HL-60 (cell line): ENCODE measurements around the gene CSNK2B.

ENCODE experiments used
- GABPA ChIP-seq: IDR thresholded peaks from 2 replicates; pipeline ENCODE4 v1.6.1; 2012; ENCODE audit warnings: low read depth
- POLR2AphosphoS5 ChIP-seq: IDR thresholded peaks from 2 replicates; pipeline ENCODE4 v1.6.1; 2012; ENCODE audit warnings: low read depth
- SPI1 ChIP-seq: IDR thresholded peaks from 2 replicates; pipeline ENCODE4 v1.6.1; 2012; ENCODE audit warnings: low read depth, mild to moderate bottlenecking, borderline replicate concordance
- TF ChIP-seq, protein P1 (sequence below): IDR thresholded peaks from one replicate; pipeline ENCODE4 v1.5.1; 2011; ENCODE audit warnings: low read length, control low read depth, inconsistent platforms; ENCODE audit not compliant: insufficient read depth
- TF ChIP-seq, protein P2 (sequence below): IDR thresholded peaks from 2 replicates; pipeline ENCODE4 v1.6.1; 2012; ENCODE audit warnings: low read depth; ENCODE audit not compliant: insufficient replicate concordance

DNA sequence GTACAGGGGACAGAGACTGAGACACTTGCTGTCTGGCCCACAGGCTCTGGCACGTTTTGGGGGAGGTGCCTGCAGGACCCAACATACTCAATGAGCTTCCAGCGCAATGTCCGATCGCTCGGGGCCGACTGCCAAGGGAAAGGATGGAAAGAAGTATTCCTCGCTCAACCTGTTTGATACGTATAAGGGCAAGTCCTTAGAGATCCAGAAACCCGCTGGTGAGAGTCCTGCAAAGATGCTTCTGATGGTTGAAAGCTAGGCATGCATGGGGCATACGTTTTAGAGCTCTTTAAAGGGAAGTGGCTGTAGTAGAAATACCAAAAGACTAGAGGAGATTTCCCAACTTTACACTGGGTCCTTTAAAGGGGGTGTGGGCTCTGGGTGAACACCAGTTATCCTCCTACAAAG is 43.2 kb upstream of the CSNK2B start:
- TF ChIP-seq, protein P1, sequence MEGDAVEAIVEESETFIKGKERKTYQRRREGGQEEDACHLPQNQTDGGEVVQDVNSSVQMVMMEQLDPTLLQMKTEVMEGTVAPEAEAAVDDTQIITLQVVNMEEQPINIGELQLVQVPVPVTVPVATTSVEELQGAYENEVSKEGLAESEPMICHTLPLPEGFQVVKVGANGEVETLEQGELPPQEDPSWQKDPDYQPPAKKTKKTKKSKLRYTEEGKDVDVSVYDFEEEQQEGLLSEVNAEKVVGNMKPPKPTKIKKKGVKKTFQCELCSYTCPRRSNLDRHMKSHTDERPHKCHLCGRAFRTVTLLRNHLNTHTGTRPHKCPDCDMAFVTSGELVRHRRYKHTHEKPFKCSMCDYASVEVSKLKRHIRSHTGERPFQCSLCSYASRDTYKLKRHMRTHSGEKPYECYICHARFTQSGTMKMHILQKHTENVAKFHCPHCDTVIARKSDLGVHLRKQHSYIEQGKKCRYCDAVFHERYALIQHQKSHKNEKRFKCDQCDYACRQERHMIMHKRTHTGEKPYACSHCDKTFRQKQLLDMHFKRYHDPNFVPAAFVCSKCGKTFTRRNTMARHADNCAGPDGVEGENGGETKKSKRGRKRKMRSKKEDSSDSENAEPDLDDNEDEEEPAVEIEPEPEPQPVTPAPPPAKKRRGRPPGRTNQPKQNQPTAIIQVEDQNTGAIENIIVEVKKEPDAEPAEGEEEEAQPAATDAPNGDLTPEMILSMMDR: no peak
- TF ChIP-seq POLR2AphosphoS5: no peak
- TF ChIP-seq, protein P2, sequence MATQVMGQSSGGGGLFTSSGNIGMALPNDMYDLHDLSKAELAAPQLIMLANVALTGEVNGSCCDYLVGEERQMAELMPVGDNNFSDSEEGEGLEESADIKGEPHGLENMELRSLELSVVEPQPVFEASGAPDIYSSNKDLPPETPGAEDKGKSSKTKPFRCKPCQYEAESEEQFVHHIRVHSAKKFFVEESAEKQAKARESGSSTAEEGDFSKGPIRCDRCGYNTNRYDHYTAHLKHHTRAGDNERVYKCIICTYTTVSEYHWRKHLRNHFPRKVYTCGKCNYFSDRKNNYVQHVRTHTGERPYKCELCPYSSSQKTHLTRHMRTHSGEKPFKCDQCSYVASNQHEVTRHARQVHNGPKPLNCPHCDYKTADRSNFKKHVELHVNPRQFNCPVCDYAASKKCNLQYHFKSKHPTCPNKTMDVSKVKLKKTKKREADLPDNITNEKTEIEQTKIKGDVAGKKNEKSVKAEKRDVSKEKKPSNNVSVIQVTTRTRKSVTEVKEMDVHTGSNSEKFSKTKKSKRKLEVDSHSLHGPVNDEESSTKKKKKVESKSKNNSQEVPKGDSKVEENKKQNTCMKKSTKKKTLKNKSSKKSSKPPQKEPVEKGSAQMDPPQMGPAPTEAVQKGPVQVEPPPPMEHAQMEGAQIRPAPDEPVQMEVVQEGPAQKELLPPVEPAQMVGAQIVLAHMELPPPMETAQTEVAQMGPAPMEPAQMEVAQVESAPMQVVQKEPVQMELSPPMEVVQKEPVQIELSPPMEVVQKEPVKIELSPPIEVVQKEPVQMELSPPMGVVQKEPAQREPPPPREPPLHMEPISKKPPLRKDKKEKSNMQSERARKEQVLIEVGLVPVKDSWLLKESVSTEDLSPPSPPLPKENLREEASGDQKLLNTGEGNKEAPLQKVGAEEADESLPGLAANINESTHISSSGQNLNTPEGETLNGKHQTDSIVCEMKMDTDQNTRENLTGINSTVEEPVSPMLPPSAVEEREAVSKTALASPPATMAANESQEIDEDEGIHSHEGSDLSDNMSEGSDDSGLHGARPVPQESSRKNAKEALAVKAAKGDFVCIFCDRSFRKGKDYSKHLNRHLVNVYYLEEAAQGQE: no peak
- TF ChIP-seq SPI1: peak; percentile 88
- TF ChIP-seq GABPA: no peak
